Fibroblast of pulmonary artery (primary cell): ENCODE measurements around the gene CSTPP1.

Experiments used
- DNase-seq: peaks from one replicate; pipeline ENCODE4 v3.0.0-alpha.2; 2010; ENCODE audit warnings: low read depth
- H3K4me3 ChIP-seq: replicated peaks from 2 replicates; pipeline ENCODE4 v1.5.1; 2011; ENCODE audit warnings: low read depth, mild to moderate bottlenecking, control low read depth, low read length, moderate library complexity
- CTCF ChIP-seq: IDR thresholded peaks from 2 replicates; pipeline ENCODE4 v1.5.1; 2011; ENCODE audit warnings: mild to moderate bottlenecking, control low read depth, low read length, inconsistent platforms; ENCODE audit errors: missing control alignments

CSTPP1 gene

GRCh38 chr11:46936138-46937110 is at the start of gene CSTPP1:
TSS of gene CSTPP1 (plus strand) at chr11:46936761. CDS start at chr11:46936806, 45 bp downstream.
- DNase-seq = peak; percentile 96
- TF ChIP-seq CTCF = no peak
- H3K4me3 ChIP-seq = peak within 1 kb of the TSS; percentile 93

GRCh38 chr11:46888636-46889035 is 47.9 kb upstream of the CSTPP1 start:
- H3K4me3 ChIP-seq = no peak overlapping the region
- DNase-seq = no peak
- TF ChIP-seq CTCF = no peak

GRCh38 chr11:46889251-46889650 is 47.3 kb upstream of the CSTPP1 start:
- DNase-seq = no peak
- no peak for TF ChIP-seq CTCF
- H3K4me3 ChIP-seq = no peak overlapping the region

- no peak overlapping the region for H3K4me3 ChIP-seq
- peak; percentile 82 for DNase-seq
- peak; percentile 91 for TF ChIP-seq CTCF
These were observed 46.7 kb upstream of the CSTPP1 start for GRCh38 chr11:46889689-46890475.

- no peak for DNase-seq
- no peak overlapping the region for H3K4me3 ChIP-seq
- TF ChIP-seq CTCF = no peak
These were observed 45.9 kb upstream of the CSTPP1 start for GRCh38 chr11:46890665-46891064.

- no peak for DNase-seq
- no peak for TF ChIP-seq CTCF
- no peak overlapping the region for H3K4me3 ChIP-seq
These were observed 44.5 kb upstream of the CSTPP1 start for GRCh38 chr11:46892109-46892508.
